Measurements from ENCODE around the gene LMX1B. TPM values are rescaled to one million over a fixed set of nuclear protein-coding genes. Genes with fewer than 3 reads are reported as not detected.

LMX1B gene
- total RNA-seq, 1 donor from 2014 or later = 0.14 TPM

DNA sequence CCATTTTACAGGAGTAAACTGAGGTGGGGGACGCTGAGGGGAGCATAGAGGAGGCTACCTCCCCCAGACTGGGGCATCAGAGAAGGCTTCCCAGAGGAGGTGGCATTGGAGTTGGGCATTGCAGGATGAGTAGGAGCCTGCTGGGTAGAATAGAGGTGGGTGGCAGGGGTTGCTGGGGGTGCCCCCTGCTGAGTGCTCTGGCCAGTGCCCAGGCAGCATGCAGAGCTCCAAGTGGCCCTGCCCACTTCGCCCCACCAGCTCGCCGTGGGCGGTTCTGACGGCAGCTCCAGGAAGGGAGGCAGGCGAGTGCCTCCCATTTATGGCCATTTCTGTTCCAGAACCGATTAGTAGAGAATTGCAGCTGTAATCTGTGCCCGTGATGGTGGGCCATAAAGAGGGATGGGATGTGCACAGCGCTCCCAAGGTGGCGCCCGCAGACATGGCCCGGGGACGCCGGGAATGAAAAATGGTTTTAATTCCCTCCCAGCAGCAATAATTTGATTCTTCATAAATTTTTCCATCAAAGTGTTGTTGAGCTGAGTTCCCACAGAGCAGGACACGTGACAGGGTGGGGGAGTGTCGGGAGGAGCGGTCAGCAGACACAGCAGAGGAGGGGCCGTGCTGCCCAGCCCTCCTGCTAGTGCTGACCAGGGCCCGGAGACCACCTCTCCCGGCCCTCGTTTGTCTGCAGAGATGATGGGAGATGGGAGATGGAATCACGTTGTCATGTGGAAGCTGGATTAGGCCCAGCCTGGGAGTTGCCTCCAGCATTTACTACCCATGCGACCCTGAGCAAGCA, 75.5 kb downstream of the LMX1B start:
- TF ChIP-seq CTCF (IDR thresholded peaks at IDR 0.05) = no peak
- no peak overlapping the region for H3K27ac ChIP-seq
- ATAC-seq (no peak), DNase-seq (no peak)
- no peaks in the 10 kb centered on the region for H3K9me3 ChIP-seq
- intact Hi-C loops (cut with DNase I) = no loop called here
- no peak overlapping the region for H3K4me3 ChIP-seq
- no peaks in the 10 kb centered on the region for H3K36me3 ChIP-seq
- peaks cover 57% of the 10 kb centered on the region for H3K27me3 ChIP-seq
- H3K4me1 ChIP-seq = no peaks in the 10 kb centered on the region

DNA sequence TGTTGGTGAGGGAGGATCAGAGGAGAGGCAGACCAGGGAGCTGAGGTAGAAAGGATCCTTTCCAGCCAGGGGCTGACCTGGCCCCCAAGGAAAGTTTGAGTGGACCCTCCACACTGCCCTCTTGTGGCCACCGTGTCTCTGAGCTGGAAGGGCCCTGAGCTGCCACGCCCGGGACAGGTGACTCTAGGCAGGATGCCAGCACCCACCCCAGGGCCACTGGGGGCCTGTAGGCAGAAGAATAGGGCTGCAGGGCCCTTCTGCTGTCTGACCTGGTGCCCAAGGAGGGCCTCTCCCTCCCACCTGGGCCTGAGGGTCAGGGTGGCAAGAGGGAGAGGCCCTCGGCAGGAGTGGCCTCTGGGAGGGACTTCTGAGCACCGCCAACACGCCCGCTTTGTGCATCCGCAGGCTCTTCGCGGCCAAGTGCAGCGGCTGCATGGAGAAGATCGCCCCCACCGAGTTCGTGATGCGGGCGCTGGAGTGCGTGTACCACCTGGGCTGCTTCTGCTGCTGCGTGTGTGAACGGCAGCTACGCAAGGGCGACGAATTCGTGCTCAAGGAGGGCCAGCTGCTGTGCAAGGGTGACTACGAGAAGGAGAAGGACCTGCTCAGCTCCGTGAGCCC, 76.8 kb downstream of the LMX1B start:
- Histone ChIP-seq H3K36me3 (no peaks in the 10 kb centered on the region), H3K9me3 (no peaks in the 10 kb centered on the region), H3K27ac (no peak overlapping the region), H3K27me3 (peaks cover 48% of the 10 kb centered on the region), H3K4me3 (no peak overlapping the region), H3K4me1 (no peaks in the 10 kb centered on the region)
- peak; percentile 57 for TF ChIP-seq CTCF (IDR thresholded peaks at IDR 0.05)
- ATAC-seq (peak; percentile 58), DNase-seq (peak; percentile 77)
- intact Hi-C loops (cut with DNase I) = no loop called here

- intact Hi-C loops (cut with DNase I) = no loop called here
- peaks cover 33% of the 10 kb centered on the region for H3K27me3 ChIP-seq
- H3K4me3 ChIP-seq = no peak overlapping the region
- DNase-seq = no peak
- no peak overlapping the region for H3K27ac ChIP-seq
- no peak for TF ChIP-seq CTCF (IDR thresholded peaks at IDR 0.05)
- H3K4me1 ChIP-seq = no peaks in the 10 kb centered on the region
- no peaks in the 10 kb centered on the region for H3K9me3 ChIP-seq
- no peaks in the 10 kb centered on the region for H3K36me3 ChIP-seq
- no peak for ATAC-seq
Measured at GRCh38 chr9:126692041-126692758, 78.5 kb downstream of the LMX1B start.

DNA sequence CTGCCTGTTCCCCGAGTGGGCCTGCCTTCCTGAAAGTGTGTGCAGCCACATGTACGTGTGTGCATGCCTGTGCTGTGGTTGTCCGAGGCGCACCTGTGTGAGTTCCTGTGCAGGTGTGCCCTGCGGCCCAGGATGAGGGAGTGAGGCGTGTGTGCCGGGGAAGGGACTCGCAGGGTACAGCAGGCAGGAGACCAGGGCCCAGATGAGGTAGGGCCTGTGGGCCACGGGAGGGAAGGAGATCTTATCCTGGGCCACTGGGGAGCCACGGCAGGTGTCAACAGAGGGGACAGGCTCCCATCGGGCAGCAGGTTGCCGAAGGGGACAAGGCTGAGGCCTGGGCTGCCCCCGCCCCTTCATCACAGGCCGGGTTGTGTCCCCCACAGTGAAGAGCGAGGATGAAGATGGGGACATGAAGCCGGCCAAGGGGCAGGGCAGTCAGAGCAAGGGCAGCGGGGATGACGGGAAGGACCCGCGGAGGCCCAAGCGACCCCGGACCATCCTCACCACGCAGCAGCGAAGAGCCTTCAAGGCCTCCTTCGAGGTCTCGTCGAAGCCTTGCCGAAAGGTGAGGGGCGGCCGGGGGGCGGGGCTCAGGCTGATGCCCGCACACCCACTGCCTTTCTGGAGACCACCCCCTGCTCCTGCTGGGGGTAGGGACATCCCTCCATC, 79.2 kb downstream of the LMX1B start:
- Histone ChIP-seq H3K36me3 (no peaks in the 10 kb centered on the region), H3K9me3 (no peaks in the 10 kb centered on the region), H3K27ac (no peak overlapping the region), H3K4me1 (no peaks in the 10 kb centered on the region), H3K4me3 (no peak overlapping the region), H3K27me3 (peaks cover 28% of the 10 kb centered on the region)
- no peak for TF ChIP-seq CTCF (IDR thresholded peaks at IDR 0.05)
- intact Hi-C loops (cut with DNase I) = no loop called here
- ATAC-seq (no peak), DNase-seq (peak; percentile 61)

DNA sequence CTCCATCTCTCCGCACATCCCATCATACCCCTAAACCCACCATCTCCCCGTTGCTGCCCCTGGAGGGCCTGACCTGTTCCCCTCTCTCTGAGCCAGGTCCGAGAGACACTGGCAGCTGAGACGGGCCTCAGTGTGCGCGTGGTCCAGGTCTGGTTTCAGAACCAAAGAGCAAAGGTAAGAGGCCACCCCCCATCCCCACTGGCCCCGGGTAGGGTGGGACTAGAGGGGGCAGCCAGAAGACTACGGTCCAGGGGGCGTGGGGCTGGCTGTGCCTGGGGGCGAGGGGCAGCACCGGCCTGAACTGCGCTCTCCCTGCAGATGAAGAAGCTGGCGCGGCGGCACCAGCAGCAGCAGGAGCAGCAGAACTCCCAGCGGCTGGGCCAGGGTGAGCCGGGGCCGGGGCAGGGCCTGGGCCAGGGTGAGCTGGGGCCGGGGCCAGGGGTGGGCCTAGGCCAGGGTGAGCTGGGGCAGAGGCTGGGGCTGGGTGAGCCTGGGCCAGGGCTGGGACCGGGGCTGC, 79.8 kb downstream of the LMX1B start:
- Histone ChIP-seq H3K36me3 (no peaks in the 10 kb centered on the region), H3K27me3 (peaks cover 23% of the 10 kb centered on the region), H3K9me3 (no peaks in the 10 kb centered on the region), H3K4me1 (no peaks in the 10 kb centered on the region), H3K4me3 (no peak overlapping the region), H3K27ac (no peak overlapping the region)
- intact Hi-C loops (cut with DNase I) = no loop called here
- no peak for ATAC-seq
- no peak for TF ChIP-seq CTCF (IDR thresholded peaks at IDR 0.05)
- peak; percentile 57 for DNase-seq

All from upper lobe of right lung (tissue), 1 donor.